ENCODE measurements around the gene MPRIP. TPM values are rescaled to one million over a fixed set of nuclear protein-coding genes. Genes with fewer than 3 reads are reported as not detected.

Gene MPRIP
- total RNA-seq, 1 donor from 2014 or later = 345 TPM

DNA sequence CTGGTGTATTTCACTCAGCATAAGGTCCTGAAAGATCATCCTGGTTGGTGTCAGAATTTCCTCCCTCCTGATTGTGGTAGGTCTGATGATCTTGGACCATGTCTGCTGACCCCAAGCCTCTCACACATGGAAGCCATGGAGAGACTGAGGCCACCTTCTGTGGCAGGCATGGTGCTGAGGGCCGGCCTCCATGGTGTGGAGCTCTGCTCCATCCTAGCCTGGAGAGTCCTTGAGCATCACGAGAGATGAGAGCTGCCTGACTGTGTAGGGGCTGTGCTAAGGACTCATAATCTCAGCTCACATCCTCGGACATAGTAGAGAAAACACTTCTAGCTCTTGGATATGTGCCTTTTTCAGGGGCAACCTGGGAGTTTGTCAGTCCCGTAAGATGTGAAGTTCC lies 40.6 kb downstream of the MPRIP start:
- H3K36me3 Mint-ChIP-seq (ENCODE audit: low read depth) = peaks cover 20% of the 10 kb centered on the region
- no peaks in the 10 kb centered on the region for H3K27me3 Mint-ChIP-seq (ENCODE audit: low read depth)
- H3K4me3 Mint-ChIP-seq (ENCODE audit: unreplicated experiment) = no peak overlapping the region
- TF ChIP-seq, protein P1, sequence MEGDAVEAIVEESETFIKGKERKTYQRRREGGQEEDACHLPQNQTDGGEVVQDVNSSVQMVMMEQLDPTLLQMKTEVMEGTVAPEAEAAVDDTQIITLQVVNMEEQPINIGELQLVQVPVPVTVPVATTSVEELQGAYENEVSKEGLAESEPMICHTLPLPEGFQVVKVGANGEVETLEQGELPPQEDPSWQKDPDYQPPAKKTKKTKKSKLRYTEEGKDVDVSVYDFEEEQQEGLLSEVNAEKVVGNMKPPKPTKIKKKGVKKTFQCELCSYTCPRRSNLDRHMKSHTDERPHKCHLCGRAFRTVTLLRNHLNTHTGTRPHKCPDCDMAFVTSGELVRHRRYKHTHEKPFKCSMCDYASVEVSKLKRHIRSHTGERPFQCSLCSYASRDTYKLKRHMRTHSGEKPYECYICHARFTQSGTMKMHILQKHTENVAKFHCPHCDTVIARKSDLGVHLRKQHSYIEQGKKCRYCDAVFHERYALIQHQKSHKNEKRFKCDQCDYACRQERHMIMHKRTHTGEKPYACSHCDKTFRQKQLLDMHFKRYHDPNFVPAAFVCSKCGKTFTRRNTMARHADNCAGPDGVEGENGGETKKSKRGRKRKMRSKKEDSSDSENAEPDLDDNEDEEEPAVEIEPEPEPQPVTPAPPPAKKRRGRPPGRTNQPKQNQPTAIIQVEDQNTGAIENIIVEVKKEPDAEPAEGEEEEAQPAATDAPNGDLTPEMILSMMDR (IDR thresholded peaks at IDR 0.05) = no peak
- H3K4me1 Mint-ChIP-seq (ENCODE audit: low read depth) = peaks cover 32% of the 10 kb centered on the region
- DNase-seq (ENCODE audit: low spot score) = peak; percentile 51
- no peaks in the 10 kb centered on the region for H3K9me3 Mint-ChIP-seq (ENCODE audit: low read depth)
- peak overlapping the region; percentile 13 for H3K27ac Mint-ChIP-seq (ENCODE audit: unreplicated experiment)

DNA sequence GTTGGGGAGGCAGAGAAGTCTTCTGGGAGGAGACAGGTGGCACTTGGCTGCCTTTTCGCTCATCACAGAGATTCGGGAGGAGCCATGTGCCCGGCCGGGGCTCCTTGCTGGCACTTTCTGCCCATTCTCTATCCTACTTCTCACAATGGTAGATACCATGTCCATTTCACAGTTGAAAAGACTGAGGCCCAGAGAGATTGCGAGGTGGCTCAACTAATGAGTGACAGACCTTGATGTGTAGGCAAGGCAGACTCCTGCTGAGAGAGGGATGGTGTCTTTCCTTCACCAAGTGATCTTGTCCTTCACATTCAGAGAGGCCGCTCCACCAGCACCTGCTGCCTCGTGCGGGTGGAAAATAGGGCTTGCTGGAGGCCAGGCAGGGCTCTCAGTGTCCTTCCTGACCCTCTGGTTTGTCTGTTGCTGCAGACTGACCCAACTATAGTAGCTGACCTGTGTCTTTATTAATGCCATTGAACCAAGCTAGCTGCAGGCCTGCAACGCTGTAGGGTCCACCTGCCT lies 42.1 kb downstream of the MPRIP start:
- H3K4me1 Mint-ChIP-seq (ENCODE audit: low read depth) = peaks cover 26% of the 10 kb centered on the region
- peak; percentile 43 for DNase-seq (ENCODE audit: low spot score)
- H3K27ac Mint-ChIP-seq (ENCODE audit: unreplicated experiment) = no peak overlapping the region
- H3K27me3 Mint-ChIP-seq (ENCODE audit: low read depth) = no peaks in the 10 kb centered on the region
- peaks cover 9% of the 10 kb centered on the region for H3K36me3 Mint-ChIP-seq (ENCODE audit: low read depth)
- H3K4me3 Mint-ChIP-seq (ENCODE audit: unreplicated experiment) = no peak overlapping the region
- TF ChIP-seq, protein P1 (IDR thresholded peaks at IDR 0.05) = no peak
- H3K9me3 Mint-ChIP-seq (ENCODE audit: low read depth) = no peaks in the 10 kb centered on the region

DNA sequence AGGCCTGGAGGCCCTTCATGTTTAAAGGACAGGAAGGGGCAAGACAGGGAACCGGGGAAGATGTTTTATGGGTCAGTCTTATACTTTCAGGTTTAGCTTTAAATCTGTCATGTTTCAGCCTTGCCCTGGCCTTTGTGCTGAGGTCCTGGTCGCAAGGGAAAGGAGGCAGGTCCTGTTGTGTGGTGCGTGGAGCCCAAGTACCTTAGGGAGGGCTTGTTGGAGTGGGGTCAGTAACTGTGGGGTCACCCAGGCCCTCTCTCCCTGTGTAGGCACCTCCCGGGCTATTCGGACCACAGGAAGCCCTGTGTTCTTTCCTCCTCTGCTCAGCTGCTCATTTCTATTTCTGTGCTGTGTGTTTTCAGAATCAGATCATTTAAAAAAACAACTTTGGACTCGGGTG lies 42.7 kb downstream of the MPRIP start:
- H3K4me3 Mint-ChIP-seq (ENCODE audit: unreplicated experiment) = no peak overlapping the region
- peak overlapping the region; percentile 49 for H3K27ac Mint-ChIP-seq (ENCODE audit: unreplicated experiment)
- H3K9me3 Mint-ChIP-seq (ENCODE audit: low read depth) = no peaks in the 10 kb centered on the region
- DNase-seq (ENCODE audit: low spot score) = peak; percentile 42
- H3K4me1 Mint-ChIP-seq (ENCODE audit: low read depth) = peaks cover 26% of the 10 kb centered on the region
- H3K36me3 Mint-ChIP-seq (ENCODE audit: low read depth) = peaks cover 9% of the 10 kb centered on the region
- H3K27me3 Mint-ChIP-seq (ENCODE audit: low read depth) = no peaks in the 10 kb centered on the region
- TF ChIP-seq, protein P1 (IDR thresholded peaks at IDR 0.05) = no peak

DNA sequence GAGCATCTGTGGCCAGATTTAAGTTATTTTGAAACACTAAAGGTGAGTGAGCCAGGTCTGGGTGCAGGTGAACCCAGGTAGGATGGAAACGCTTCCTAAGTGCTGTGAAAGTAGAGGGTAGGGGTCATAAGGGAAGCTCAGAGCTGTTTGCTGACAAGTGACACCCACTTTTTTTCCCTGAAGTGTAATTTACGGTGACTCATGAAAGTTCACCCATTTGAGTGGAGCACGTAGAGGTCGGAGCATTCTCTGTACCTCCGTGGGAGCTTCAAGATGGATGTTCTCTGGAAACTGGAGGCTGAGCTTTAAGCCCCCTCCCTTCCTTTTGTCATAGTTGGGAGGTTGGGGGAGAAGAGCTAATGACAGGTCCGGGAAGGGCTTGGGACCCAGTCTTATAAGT lies 44.3 kb downstream of the MPRIP start:
- Mint-ChIP-seq H3K9me3 (ENCODE audit: low read depth) (no peaks in the 10 kb centered on the region), H3K4me3 (ENCODE audit: unreplicated experiment) (no peak overlapping the region), H3K36me3 (ENCODE audit: low read depth) (peaks cover 9% of the 10 kb centered on the region), H3K27me3 (ENCODE audit: low read depth) (no peaks in the 10 kb centered on the region), H3K4me1 (ENCODE audit: low read depth) (peaks cover 22% of the 10 kb centered on the region), H3K27ac (ENCODE audit: unreplicated experiment) (no peak overlapping the region)
- TF ChIP-seq, protein P1 (IDR thresholded peaks at IDR 0.05) = no peak
- DNase-seq (ENCODE audit: low spot score) = peak; percentile 17

DNA sequence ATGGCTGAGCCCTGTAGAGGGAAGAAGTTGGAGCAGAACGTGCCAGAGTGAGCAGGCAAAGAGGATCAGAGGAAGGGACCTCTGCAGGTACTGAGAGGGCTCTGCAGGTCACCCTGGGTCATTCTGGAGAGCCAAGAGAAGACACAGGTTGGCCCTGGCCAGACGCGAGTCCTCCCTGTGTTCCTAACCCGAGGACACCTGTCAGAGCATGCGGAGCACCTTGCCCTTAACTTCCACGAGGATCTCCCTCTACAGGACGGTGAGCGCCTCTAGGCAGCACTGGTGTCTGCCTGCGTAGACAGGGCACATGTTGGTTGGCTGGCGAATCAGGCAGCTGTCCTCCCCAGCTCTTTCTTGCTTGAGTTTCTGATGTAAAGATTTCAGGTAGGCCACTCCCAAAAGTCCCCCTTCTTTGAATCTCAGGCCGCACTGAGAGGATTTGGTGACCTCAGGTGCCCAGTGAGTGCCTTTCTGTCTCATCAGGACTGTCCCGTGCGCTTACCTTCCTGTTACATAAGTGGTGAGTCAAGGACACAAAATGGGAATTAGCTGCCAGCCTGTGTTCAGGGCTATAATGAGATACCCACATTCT lies 45.3 kb downstream of the MPRIP start:
- H3K4me3 Mint-ChIP-seq (ENCODE audit: unreplicated experiment) = no peak overlapping the region
- H3K27me3 Mint-ChIP-seq (ENCODE audit: low read depth) = no peaks in the 10 kb centered on the region
- TF ChIP-seq, protein P1 (IDR thresholded peaks at IDR 0.05) = no peak
- peaks cover 9% of the 10 kb centered on the region for H3K36me3 Mint-ChIP-seq (ENCODE audit: low read depth)
- no peak overlapping the region for H3K27ac Mint-ChIP-seq (ENCODE audit: unreplicated experiment)
- peaks cover 24% of the 10 kb centered on the region for H3K4me1 Mint-ChIP-seq (ENCODE audit: low read depth)
- peak; percentile 68 for DNase-seq (ENCODE audit: low spot score)
- H3K9me3 Mint-ChIP-seq (ENCODE audit: low read depth) = no peaks in the 10 kb centered on the region

All from chondrocyte (in vitro differentiated cells).